GM12878 (cell line): ENCODE data around the gene IL16. TPM values are rescaled to one million over a fixed set of nuclear protein-coding genes. Genes with fewer than 3 reads are reported as not detected.

ENCODE experiments used
- ATAC-seq: fragments of 200-7000 bp; cut with Tn5 transposase; 3 replicates; pipeline ENCODE4 v1.9.1; 2020; ENCODE audit warnings: mild to moderate bottlenecking, moderate library complexity
- BruUV-seq: library from RNA; stranded (reverse); fragments of 400-500 nt; replicated peaks from 2 replicates; lab custom pipeline; 2021; lab: Mats Ljungman, UMichigan
- CTCF ChIA-PET: fragments of 300-600 bp; sonication (Branson Sonifier 250); formaldehyde crosslinking; extraction: SDS; loops from one replicate; lab custom pipeline; 2021; ENCODE audit warnings: inconsistent platforms; lab: Yijun Ruan, JAX
- POLR2A ChIA-PET: fragments of 350-600 bp; formaldehyde crosslinking; extraction: SDS; loops from one replicate; lab custom pipeline; 2021; ENCODE audit warnings: inconsistent platforms; lab: Charles Lee
- RAD21 ChIA-PET: fragments of 300-600 bp; sonication (Branson Sonifier 250); formaldehyde crosslinking; loops from one replicate; lab custom pipeline; 2023; ENCODE audit warnings: antibody characterized with exemption; ENCODE audit not compliant: unreplicated experiment; lab: Charles Lee
- SMC1A ChIA-PET: fragments of 300-600 bp; sonication (Branson Sonifier 250); formaldehyde crosslinking; loops from one replicate; lab custom pipeline; 2023; ENCODE audit not compliant: unreplicated experiment, uncharacterized antibody; lab: Charles Lee
- DNase-seq: peaks from one replicate; pipeline ENCODE4 v3.0.0-alpha.2; 2011; ENCODE audit warnings: low read depth, low spot score
- FAIRE-seq: peaks from 3 replicates; lab custom pipeline; 2011; peaks lifted over from hg19 to GRCh38; lab: Jason Lieb, UNC
- H2AFZ ChIP-seq: 2 replicates; pipeline ENCODE4 v1.6.0; 2011; ENCODE audit warnings: low read depth, low read length, control low read depth; ENCODE audit not compliant: control insufficient read depth
- H3K27ac ChIP-seq: 2 replicates; pipeline ENCODE4 v1.5.1; 2011; ENCODE audit warnings: control low read depth; ENCODE audit not compliant: control insufficient read depth, insufficient read depth
- H3K27me3 ChIP-seq, 2 experiments: replicated peaks in 1 of 2; 2 replicates each; pipeline versions ENCODE4 v1.6.0 to v1.6.1; 2011; ENCODE audit warnings: low read length in 1 of 2; ENCODE audit not compliant: control insufficient read depth in 2 of 2, insufficient read depth in 2 of 2
- H3K36me3 ChIP-seq, 2 experiments: 2 replicates each; pipeline ENCODE4 v1.5.1; 2011; ENCODE audit warnings: low read length in 1 of 2; ENCODE audit not compliant: control insufficient read depth in 2 of 2, insufficient read depth in 2 of 2
- H3K4me1 ChIP-seq: 2 replicates; pipeline ENCODE4 v1.6.1; 2011; ENCODE audit warnings: mild to moderate bottlenecking, low read length, moderate library complexity, mixed read lengths; ENCODE audit not compliant: control insufficient read depth, insufficient read depth
- H3K4me2 ChIP-seq: 2 replicates; pipeline ENCODE4 v1.6.0; 2011; ENCODE audit warnings: control low read depth; ENCODE audit not compliant: control insufficient read depth, insufficient read depth
- H3K4me3 ChIP-seq: fragments of 200-600 bp; sonication (generic); 2 replicates; pipeline ENCODE4 v1.5.1; 2016
- H3K79me2 ChIP-seq: 2 replicates; pipeline ENCODE4 v1.6.0; 2011; ENCODE audit warnings: low read length; ENCODE audit not compliant: control insufficient read depth, insufficient read depth
- H3K9ac ChIP-seq: 2 replicates; pipeline ENCODE4 v1.8.0; 2011; ENCODE audit warnings: low read length, control low read depth, mixed read lengths; ENCODE audit not compliant: control insufficient read depth, insufficient read depth
- H3K9me3 ChIP-seq: replicated peaks from 3 replicates; pipeline ENCODE4 v1.5.1; 2011; ENCODE audit warnings: mild to moderate bottlenecking, low read length; ENCODE audit not compliant: control insufficient read depth, insufficient read depth
- H4K20me1 ChIP-seq: 2 replicates; pipeline ENCODE4 v1.6.0; 2011; ENCODE audit not compliant: control insufficient read depth, insufficient read depth
- BACH1 ChIP-seq: fragments of 450-650 bp; IDR thresholded peaks from 2 replicates; pipeline ENCODE4 v1.6.1; 2017; ENCODE audit warnings: mild to moderate bottlenecking, borderline replicate concordance
- BCL11A ChIP-seq: IDR thresholded peaks from 2 replicates; pipeline ENCODE4 v1.6.1; 2011; ENCODE audit warnings: low read depth, low read length
- BMI1 ChIP-seq: fragments of 450-650 bp; IDR thresholded peaks from 2 replicates; pipeline ENCODE4 v1.6.1; 2016; ENCODE audit warnings: mild to moderate bottlenecking, moderate library complexity, borderline replicate concordance
- CHD2 ChIP-seq: IDR thresholded peaks from 2 replicates; pipeline ENCODE4 v1.6.1; 2011; ENCODE audit warnings: low read depth, low read length, improper control_type of control experiment, borderline replicate concordance
- FOXM1 ChIP-seq: IDR thresholded peaks from 2 replicates; pipeline ENCODE4 v1.6.1; 2012; ENCODE audit warnings: low read depth, mild to moderate bottlenecking, inconsistent platforms, low read length, moderate library complexity
- GATAD2B ChIP-seq: fragments of 450-650 bp; conservative IDR thresholded peaks from 2 replicates; pipeline ENCODE4 v1.6.1; 2017; ENCODE audit warnings: low read depth, mild to moderate bottlenecking, moderate library complexity
- IKZF2 ChIP-seq, 2 experiments: fragments of 450-650 bp; IDR thresholded peaks; 2 replicates each; pipeline ENCODE4 v1.6.1; 2017; ENCODE audit warnings: mild to moderate bottlenecking in 2 of 2, moderate library complexity in 2 of 2
- MTA2 ChIP-seq: fragments of 450-650 bp; IDR thresholded peaks from 2 replicates; pipeline ENCODE4 v1.6.1; 2016; ENCODE audit warnings: low read depth, mild to moderate bottlenecking, moderate library complexity
- NR2C2 ChIP-seq: IDR thresholded peaks from 2 replicates; pipeline ENCODE4 v1.6.1; 2011; ENCODE audit warnings: borderline replicate concordance, low read depth; ENCODE audit not compliant: control insufficient read depth, insufficient read length
- RAD21 ChIP-seq: IDR thresholded peaks from 2 replicates; pipeline ENCODE4 v1.6.1; 2011; ENCODE audit warnings: mild to moderate bottlenecking, low read depth, low read length, moderate library complexity; ENCODE audit not compliant: insufficient read depth
- RCOR1 ChIP-seq: conservative IDR thresholded peaks from 2 replicates; pipeline ENCODE4 v1.6.1; 2012; ENCODE audit warnings: low read depth, low read length, improper control_type of control experiment
- RFX5 ChIP-seq: IDR thresholded peaks from 2 replicates; pipeline ENCODE4 v1.6.1; 2011; ENCODE audit warnings: low read depth, low read length, improper control_type of control experiment
- SUPT20H ChIP-seq: IDR thresholded peaks from 2 replicates; pipeline ENCODE4 v1.6.1; 2011; ENCODE audit warnings: low read depth, mild to moderate bottlenecking, low read length, moderate library complexity, borderline replicate concordance; ENCODE audit not compliant: control insufficient read depth
- in situ Hi-C: fragments of 300-500 bp; cut with MboI; formaldehyde crosslinking; loops from 9 replicates; pipeline ENCODE4 v1.14.3; 2018; ENCODE audit warnings: mixed read lengths
- intact Hi-C: fragments of 100-400 bp; cut with micrococcal nuclease; formaldehyde crosslinking; loops from one replicate; pipeline ENCODE4 v1.14.2; 2022; ENCODE audit not compliant: unreplicated experiment
- polyA plus RNA-seq, 11 experiments: library from polyadenylated mRNA; depleted of rRNA in 4 of 11; unstranded in 6 of 11; stranded (reverse) in 5 of 11; fragments of >200 nt; fragmentation: Nextera tagmentation in 4 of 11; fragmentation: Illumina TruSeq in 1 of 11; extraction: Ambion mirVana in 4 of 11; extraction: Trizol in 1 of 11; gene quantifications; 1 replicate in 1 of 11; 2 replicates in 10 of 11; pipeline versions ENCODE4 v1.2.1 to v1.2.3, GENCODE V29; 2011 to 2016; ENCODE audit warnings: inconsistent platforms in 2 of 11, missing spikeins in 2 of 11, low read depth in 1 of 11
- total RNA-seq, 4 experiments: library from RNA; depleted of rRNA in 3 of 4; stranded (reverse); fragments of >200 nt in 3 of 4; fragmentation: Illumina TruSeq in 1 of 4; extraction: Trizol in 1 of 4; gene quantifications; 2 replicates each; pipeline versions ENCODE4 v1.2.1 to v1.2.3, GENCODE V29; 2013 to 2021
- TF ChIP-seq, protein P1 (sequence below): IDR thresholded peaks from 2 replicates; pipeline ENCODE4 v1.6.1; 2012; ENCODE audit warnings: improper control_type of control experiment, low read depth, low read length; ENCODE audit not compliant: insufficient replicate concordance
- TF ChIP-seq, protein P2 (sequence below): fragments of 450-650 bp; formaldehyde crosslinking; IDR thresholded peaks from 2 replicates; pipeline ENCODE4 v1.4.0; 2022; ENCODE audit warnings: mild to moderate bottlenecking, moderate library complexity

Gene IL16
- total and polyA plus RNA-seq, 10 of the 15 experiments (the other 5 are each of a cell fraction or from before 2014, with no cell fraction given), result 21.7 to 206 (median 44.5) TPM

DNA sequence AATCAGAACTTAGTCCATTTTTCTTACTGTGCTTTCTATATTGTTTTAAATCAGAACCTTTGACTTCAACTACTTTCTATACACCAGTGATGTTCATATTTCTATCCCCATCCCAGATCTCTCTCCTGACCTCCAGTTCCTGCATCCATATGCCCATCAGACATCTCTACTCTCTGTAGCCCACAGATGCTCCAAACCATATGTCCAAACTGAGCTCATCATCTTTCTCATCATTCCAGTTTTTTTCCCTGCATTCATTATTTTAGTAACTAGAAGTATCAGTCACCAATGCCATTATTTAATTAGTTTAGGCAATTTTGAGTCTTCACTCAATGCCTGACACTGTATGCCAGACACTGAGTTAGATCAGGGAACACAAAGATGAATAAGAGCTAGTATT, 25.4 kb upstream of the IL16 start:
- CTCF ChIA-PET, result interaction anchor here (2.0 to 4.0 kb wide), 2 partner anchors 15 to 95 kb away, joined by 4 to 21 read pairs; no protein-coding TSS in a partner anchor
- SMC1A ChIA-PET, result interaction anchor here (0.6 kb wide), 1 partner anchor 196 kb away, joined by 3 read pairs; no protein-coding TSS in a partner anchor
- RAD21 ChIA-PET, result no interaction called here

More for the DNA sequence above, 25.4 kb upstream of the IL16 start:
- Histone ChIP-seq H3K4me1 (no peaks in the 10 kb centered on the region), H3K4me2 (no peak overlapping the region), H4K20me1 (no peaks in the 10 kb centered on the region), H3K27me3 (no peaks in the 10 kb centered on the region), H3K36me3 (no peaks in the 10 kb centered on the region), H3K9ac (no peak overlapping the region), H3K27ac (no peak overlapping the region), H3K4me3 (no peak overlapping the region), H3K9me3 (no peaks in the 10 kb centered on the region), H2AFZ (no peak overlapping the region), H3K79me2 (no peaks in the 10 kb centered on the region)
- no peak for ATAC-seq
- POLR2A ChIA-PET, result no interaction called here
- intact Hi-C loops, result no loop called here
- no TSS peak for BruUV-seq
- no peak for DNase-seq
- FAIRE-seq, result no peak
- in situ Hi-C loops, result no loop called here
- TF ChIP-seq RCOR1, result no peak
- no peak for TF ChIP-seq GATAD2B
- no peak for TF ChIP-seq RFX5
- no peak for TF ChIP-seq BMI1
- no peak for TF ChIP-seq FOXM1
- TF ChIP-seq, protein P1, sequence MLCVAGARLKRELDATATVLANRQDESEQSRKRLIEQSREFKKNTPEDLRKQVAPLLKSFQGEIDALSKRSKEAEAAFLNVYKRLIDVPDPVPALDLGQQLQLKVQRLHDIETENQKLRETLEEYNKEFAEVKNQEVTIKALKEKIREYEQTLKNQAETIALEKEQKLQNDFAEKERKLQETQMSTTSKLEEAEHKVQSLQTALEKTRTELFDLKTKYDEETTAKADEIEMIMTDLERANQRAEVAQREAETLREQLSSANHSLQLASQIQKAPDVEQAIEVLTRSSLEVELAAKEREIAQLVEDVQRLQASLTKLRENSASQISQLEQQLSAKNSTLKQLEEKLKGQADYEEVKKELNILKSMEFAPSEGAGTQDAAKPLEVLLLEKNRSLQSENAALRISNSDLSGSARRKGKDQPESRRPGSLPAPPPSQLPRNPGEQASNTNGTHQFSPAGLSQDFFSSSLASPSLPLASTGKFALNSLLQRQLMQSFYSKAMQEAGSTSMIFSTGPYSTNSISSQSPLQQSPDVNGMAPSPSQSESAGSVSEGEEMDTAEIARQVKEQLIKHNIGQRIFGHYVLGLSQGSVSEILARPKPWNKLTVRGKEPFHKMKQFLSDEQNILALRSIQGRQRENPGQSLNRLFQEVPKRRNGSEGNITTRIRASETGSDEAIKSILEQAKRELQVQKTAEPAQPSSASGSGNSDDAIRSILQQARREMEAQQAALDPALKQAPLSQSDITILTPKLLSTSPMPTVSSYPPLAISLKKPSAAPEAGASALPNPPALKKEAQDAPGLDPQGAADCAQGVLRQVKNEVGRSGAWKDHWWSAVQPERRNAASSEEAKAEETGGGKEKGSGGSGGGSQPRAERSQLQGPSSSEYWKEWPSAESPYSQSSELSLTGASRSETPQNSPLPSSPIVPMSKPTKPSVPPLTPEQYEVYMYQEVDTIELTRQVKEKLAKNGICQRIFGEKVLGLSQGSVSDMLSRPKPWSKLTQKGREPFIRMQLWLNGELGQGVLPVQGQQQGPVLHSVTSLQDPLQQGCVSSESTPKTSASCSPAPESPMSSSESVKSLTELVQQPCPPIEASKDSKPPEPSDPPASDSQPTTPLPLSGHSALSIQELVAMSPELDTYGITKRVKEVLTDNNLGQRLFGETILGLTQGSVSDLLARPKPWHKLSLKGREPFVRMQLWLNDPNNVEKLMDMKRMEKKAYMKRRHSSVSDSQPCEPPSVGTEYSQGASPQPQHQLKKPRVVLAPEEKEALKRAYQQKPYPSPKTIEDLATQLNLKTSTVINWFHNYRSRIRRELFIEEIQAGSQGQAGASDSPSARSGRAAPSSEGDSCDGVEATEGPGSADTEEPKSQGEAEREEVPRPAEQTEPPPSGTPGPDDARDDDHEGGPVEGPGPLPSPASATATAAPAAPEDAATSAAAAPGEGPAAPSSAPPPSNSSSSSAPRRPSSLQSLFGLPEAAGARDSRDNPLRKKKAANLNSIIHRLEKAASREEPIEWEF, result no peak
- TF ChIP-seq IKZF2 (IDR thresholded peaks at IDR 0.05), result no peak
- no peak for TF ChIP-seq NR2C2
- no peak for TF ChIP-seq MTA2
- TF ChIP-seq, protein P2, sequence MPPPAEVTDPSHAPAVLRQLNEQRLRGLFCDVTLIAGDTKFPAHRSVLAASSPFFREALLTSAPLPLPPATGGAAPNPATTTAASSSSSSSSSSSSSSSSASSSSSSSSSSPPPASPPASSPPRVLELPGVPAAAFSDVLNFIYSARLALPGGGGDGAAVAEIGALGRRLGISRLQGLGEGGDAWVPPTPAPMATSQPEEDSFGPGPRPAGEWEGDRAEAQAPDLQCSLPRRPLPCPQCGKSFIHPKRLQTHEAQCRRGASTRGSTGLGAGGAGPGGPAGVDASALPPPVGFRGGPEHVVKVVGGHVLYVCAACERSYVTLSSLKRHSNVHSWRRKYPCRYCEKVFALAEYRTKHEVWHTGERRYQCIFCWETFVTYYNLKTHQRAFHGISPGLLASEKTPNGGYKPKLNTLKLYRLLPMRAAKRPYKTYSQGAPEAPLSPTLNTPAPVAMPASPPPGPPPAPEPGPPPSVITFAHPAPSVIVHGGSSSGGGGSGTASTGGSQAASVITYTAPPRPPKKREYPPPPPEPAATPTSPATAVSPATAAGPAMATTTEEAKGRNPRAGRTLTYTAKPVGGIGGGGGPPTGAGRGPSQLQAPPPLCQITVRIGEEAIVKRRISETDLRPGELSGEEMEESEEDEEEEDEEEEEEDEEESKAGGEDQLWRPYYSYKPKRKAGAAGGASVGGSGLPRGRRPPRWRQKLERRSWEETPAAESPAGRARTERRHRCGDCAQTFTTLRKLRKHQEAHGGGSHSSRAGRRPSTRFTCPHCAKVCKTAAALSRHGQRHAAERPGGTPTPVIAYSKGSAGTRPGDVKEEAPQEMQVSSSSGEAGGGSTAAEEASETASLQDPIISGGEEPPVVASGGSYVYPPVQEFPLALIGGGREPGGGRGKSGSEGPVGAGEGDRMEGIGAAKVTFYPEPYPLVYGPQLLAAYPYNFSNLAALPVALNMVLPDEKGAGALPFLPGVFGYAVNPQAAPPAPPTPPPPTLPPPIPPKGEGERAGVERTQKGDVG (CRISPR knock-in tag), result no peak
- no peak for TF ChIP-seq SUPT20H
- no peak for TF ChIP-seq BCL11A
- TF ChIP-seq CHD2, result no peak
- TF ChIP-seq BACH1, result no peak
- TF ChIP-seq RAD21, result no peak
